ENCODE data around the gene ACSM6.
A peak's percentile ranks its signal among the peaks of the same experiment; 100 is the strongest.

ACSM6 gene

GRCh38 chr10:95246582-95247051 lies 52.6 kb downstream of the ACSM6 start:
- peak; percentile 14 to 71 (median 48) for DNase-seq (ENCODE audit: low read depth in 3 of 3)

GRCh38 chr10:95247200-95247880 lies 53.3 kb downstream of the ACSM6 start:
- no peak for DNase-seq (ENCODE audit: low read depth in 3 of 3)

- no peak for DNase-seq (ENCODE audit: low read depth in 3 of 3)
Measured at GRCh38 chr10:95247881-95248583, 54.0 kb downstream of the ACSM6 start.

GRCh38 chr10:95248989-95249388 lies 55.0 kb downstream of the ACSM6 start:
- DNase-seq (ENCODE audit: low read depth in 3 of 3), result no peak

- DNase-seq (ENCODE audit: low read depth in 3 of 3), result no peak
Measured at GRCh38 chr10:95249467-95249866, 55.4 kb downstream of the ACSM6 start.

GRCh38 chr10:95250856-95251255 lies 56.8 kb downstream of the ACSM6 start:
- DNase-seq (ENCODE audit: low read depth in 3 of 3), result no peak

- no peak for DNase-seq (ENCODE audit: low read depth in 3 of 3)
Measured at GRCh38 chr10:95253007-95253406, 59.0 kb downstream of the ACSM6 start.

- DNase-seq (ENCODE audit: low read depth in 3 of 3), result no peak
Measured at GRCh38 chr10:95253686-95254085, 59.6 kb downstream of the ACSM6 start.

- no peak for DNase-seq (ENCODE audit: low read depth in 3 of 3)
Measured at GRCh38 chr10:95254629-95255028, 60.6 kb downstream of the ACSM6 start.

GRCh38 chr10:95256268-95256667 lies 62.2 kb downstream of the ACSM6 start:
- no peak for DNase-seq (ENCODE audit: low read depth in 3 of 3)

GRCh38 chr10:95257849-95258248 lies 63.8 kb downstream of the ACSM6 start:
- DNase-seq (ENCODE audit: low read depth in 3 of 3), result no peak

GRCh38 chr10:95260397-95260881 lies 66.4 kb downstream of the ACSM6 start:
- no peak for DNase-seq (ENCODE audit: low read depth in 3 of 3)

- no peak for DNase-seq (ENCODE audit: low read depth in 3 of 3)
Measured at GRCh38 chr10:95260909-95261552, 67.0 kb downstream of the ACSM6 start.

- no peak for DNase-seq (ENCODE audit: low read depth in 3 of 3)
Measured at GRCh38 chr10:95261926-95262325, 67.9 kb downstream of the ACSM6 start.

GRCh38 chr10:95262763-95263518 lies 68.9 kb downstream of the ACSM6 start:
- no peak for DNase-seq (ENCODE audit: low read depth in 3 of 3)

GRCh38 chr10:95263864-95264226 lies 69.8 kb downstream of the ACSM6 start:
- DNase-seq (ENCODE audit: low read depth in 3 of 3), result no peak

- no peak for DNase-seq (ENCODE audit: low read depth in 3 of 3)
Measured at GRCh38 chr10:95264227-95265051, 70.4 kb downstream of the ACSM6 start.

- DNase-seq (ENCODE audit: low read depth in 3 of 3), result no peak
Measured at GRCh38 chr10:95265572-95265971, 71.5 kb downstream of the ACSM6 start.

- DNase-seq (ENCODE audit: low read depth in 3 of 3), result no peak
Measured at GRCh38 chr10:95266674-95267095, 72.6 kb downstream of the ACSM6 start.

GRCh38 chr10:95267251-95267650 lies 73.2 kb downstream of the ACSM6 start:
- no peak for DNase-seq (ENCODE audit: low read depth in 3 of 3)

GRCh38 chr10:95268438-95268837 lies 74.4 kb downstream of the ACSM6 start:
- DNase-seq (ENCODE audit: low read depth in 3 of 3), result no peak

Data from stimulated activated CD4-positive, alpha-beta T cell treated with anti-CD3 and anti-CD28 coated beads, TNF-alpha, amount 100 ng/mL, for 48 hours (primary cell).